ENCODE measurements around the gene TXNRD1.

Gene TXNRD1

DNA sequence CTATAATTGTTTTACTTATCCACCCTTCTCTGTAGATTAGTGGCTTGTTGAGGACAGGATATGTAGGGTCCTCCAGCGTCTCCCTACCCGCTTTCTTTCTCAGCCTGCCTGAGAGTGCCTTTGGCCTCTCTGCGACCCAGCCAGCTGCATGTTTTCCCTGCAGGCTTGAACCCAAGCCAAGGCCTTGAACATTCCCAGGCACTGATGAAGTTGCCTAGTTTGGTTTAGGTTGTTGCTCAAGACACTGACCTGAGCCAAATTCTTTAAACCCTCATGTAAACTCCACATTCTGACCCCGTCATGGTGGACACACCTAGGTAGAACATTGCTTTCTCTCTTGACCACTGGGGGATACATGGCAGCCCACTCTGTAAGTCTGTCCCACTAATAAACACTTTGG is 33.4 kb upstream of the TXNRD1 start:
- TF ChIP-seq GATA1 (IDR thresholded peaks at IDR 0.05; ENCODE audit: low read depth, low read length) (no peak), POLR2A (IDR thresholded peaks at IDR 0.05; ENCODE audit: low read length) (no peak)
- DNase-seq = no peak

DNA sequence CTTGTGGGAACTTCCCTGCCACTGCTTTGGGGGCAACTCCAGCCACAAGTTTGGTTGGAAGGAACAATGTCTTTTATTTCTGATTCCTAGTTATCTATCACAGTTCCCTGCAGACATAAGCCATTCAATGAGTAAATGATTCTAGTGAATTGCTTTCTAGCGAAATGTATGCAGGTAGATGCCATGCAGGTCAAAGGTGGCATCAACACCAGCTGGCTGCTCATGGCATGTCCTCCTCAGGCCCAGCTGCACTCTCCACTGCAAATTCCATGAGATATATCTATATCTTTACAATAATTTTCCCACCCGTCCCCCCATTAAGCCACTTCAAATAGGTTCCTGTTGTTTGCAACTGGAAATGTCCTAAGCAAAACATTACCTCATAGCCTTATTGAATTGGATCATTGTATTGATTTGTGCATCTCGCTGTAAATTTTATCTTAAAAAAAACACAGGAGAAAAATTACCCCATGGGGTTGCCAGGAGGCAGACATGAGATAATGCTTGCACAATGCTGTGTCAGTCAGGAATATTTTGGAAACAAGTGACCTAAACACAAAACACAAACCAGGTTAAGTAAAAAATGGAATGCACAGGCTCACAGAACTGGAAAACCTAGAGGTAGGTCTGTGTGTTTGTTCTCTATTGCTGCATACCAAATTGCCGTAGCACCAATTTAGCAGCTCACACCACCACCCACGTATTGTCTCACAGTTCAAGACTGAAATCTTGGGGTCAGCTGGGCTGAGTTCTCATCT is 32.8 kb upstream of the TXNRD1 start:
- TF ChIP-seq POLR2A (IDR thresholded peaks at IDR 0.05; ENCODE audit: low read length) = no peak
- TF ChIP-seq GATA1 (IDR thresholded peaks at IDR 0.05; ENCODE audit: low read depth, low read length) = no peak

DNA sequence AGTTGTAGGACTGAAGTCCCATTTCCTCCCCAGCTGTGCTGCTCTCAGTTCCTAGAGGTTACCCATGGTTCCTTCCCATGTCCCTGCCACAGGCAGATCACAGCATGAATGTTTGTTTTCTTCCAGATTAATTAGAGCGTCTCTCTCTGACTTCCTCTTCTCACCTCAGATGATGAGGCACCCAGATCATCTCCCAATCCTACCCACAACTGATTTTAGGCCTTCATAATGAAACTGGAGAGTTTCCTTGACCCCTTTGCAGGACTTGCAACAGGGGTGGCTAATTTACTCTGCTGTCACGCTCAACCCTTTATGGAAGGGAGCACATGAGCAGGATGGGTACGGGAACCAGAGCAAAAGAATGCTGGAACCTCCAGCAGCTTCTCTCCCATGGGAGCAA is 32.1 kb upstream of the TXNRD1 start:
- TF ChIP-seq GATA1 (IDR thresholded peaks at IDR 0.05; ENCODE audit: low read depth, low read length) (no peak), POLR2A (IDR thresholded peaks at IDR 0.05; ENCODE audit: low read length) (no peak)
- no peak for DNase-seq

More for the DNA sequence above, 32.8 kb upstream of the TXNRD1 start:
- no peak for DNase-seq

DNA sequence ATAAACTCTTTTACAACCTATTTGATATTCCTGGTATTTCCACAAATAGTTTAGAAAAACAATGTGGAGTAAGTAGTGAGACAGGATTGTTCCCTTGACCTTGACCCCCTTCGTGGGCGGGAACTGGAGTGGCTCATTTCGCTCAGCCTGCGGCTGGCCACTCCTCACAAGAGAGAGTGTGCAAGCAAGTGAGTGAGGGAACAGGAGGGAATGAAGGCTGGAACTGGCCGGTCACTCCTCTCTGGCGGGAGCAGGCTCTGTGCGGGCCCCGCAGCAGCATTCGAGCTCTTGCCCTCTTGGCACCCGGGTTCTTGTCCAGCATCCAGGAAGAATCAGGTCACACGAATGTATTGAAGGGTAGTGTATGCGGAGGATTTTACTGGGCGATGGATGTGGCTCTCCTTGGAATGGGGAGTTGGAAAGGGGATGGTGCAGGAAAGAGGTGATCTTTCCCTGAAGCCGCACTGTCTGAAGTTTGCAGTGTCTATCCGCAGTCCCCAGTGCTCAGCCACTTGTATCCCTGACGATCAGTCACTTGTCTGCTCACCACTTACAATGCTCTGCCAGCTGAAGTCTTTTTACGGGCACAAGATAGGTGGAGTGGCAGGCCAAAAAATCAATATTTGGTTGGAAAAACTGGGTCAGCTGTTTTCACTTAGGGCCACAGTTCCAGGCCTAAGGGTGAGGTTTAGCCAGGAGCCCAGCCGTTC is 28.0 kb upstream of the TXNRD1 start:
- TF ChIP-seq POLR2A (IDR thresholded peaks at IDR 0.05; ENCODE audit: low read length) (no peak), GATA1 (IDR thresholded peaks at IDR 0.05; ENCODE audit: low read depth, low read length) (no peak)
- DNase-seq = no peak

DNA sequence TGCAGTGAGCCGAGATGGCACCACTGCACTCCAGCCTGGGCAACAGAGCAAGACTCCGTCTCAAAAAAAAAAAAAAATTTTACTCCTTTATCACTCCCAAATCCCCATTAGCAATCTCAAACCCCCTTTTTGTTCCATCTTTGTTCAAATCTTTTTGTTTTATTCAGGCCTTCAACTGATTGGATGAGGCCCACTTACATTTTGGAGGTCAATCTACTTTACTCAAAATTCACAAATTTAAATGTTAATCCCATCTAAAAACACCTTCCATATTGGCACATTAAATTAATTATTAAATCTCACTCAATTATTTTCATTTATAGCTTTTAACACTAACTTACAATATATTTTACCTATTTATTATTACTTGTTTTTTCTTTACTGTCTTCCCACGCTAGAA is 27.0 kb upstream of the TXNRD1 start:
- no peak for TF ChIP-seq POLR2A (IDR thresholded peaks at IDR 0.05; ENCODE audit: low read length)
- no peak for TF ChIP-seq GATA1 (IDR thresholded peaks at IDR 0.05; ENCODE audit: low read depth, low read length)
- no peak for DNase-seq

GRCh38 chr12:104189915-104190555 is 25.5 kb upstream of the TXNRD1 start:
- no peak for DNase-seq
- TF ChIP-seq POLR2A (IDR thresholded peaks at IDR 0.05; ENCODE audit: low read length) (no peak), GATA1 (IDR thresholded peaks at IDR 0.05; ENCODE audit: low read depth, low read length) (no peak)

DNA sequence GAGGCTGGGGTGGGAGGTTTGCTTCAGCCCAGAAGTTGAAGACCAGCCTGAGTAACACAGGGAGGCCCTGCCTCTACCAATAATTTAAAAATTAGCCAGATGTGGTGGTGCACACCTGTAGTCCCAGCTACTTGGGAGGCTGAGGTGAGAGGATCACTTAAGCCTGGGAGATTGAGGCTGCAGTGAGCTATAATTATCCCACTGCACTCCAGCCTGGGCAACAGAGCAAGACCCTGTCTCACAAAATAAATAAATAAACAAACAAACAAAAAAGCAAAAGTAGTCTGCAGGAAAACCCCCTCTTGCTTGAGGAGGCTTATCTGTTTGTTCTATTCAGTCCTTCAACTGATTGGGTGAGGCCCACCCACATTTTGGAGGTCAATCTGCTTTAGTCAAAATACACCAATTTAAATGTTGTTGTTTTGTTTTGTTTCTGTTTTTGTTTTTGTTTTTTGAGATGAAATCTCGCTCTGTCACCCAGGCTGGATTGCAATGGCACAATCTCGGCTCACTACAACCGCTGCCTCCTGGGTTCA is 24.9 kb upstream of the TXNRD1 start:
- DNase-seq = no peak
- TF ChIP-seq GATA1 (IDR thresholded peaks at IDR 0.05; ENCODE audit: low read depth, low read length) (no peak), POLR2A (IDR thresholded peaks at IDR 0.05; ENCODE audit: low read length) (no peak)

DNA sequence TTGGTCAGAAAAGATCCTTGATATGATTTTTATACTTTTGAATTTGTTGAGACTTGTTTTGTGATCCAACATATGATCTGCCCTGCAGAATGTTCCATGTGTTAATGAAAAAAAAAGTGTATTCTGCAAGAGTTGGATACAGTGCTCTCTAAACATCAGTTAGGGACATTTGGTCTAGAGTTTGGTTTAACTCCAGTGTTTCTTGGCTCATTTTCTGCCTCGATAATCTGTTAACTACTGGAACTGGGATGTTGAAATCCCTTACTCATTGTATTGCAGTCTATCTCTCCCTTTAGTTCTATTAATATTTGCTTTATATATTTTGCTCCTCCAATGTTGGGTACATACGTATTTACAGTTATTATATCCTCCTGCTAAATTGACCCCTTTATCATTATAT is 18.3 kb upstream of the TXNRD1 start:
- DNase-seq = no peak
- TF ChIP-seq POLR2A (IDR thresholded peaks at IDR 0.05; ENCODE audit: low read length) (no peak), GATA1 (IDR thresholded peaks at IDR 0.05; ENCODE audit: low read depth, low read length) (no peak)

DNA sequence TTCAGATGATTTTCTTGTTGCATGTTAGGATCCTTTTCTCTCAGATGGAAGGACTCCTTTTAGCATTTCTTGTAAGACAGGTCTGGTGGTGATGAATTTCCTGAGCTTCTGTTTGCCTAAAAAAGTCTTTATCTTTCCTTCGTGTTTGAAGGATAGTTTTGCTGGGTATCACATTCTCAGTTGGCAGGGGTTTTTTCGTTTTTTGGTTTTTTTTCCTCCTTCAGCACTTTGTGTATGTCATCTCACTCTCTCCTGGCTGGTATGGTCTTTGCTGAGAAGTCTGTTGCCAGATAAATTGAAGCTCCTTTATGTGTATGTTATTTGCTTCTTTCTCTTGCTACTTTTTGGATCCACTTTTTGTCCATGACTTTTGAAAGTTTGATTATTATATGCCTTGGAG is 15.6 kb upstream of the TXNRD1 start:
- no peak for DNase-seq
- TF ChIP-seq GATA1 (IDR thresholded peaks at IDR 0.05; ENCODE audit: low read depth, low read length) = no peak

- TF ChIP-seq POLR2A (IDR thresholded peaks at IDR 0.05; ENCODE audit: low read length) (no peak), GATA1 (IDR thresholded peaks at IDR 0.05; ENCODE audit: low read depth, low read length) (no peak)
- DNase-seq = peak; percentile 58 to 75
These were observed 14.2 kb upstream of the TXNRD1 start for GRCh38 chr12:104201238-104202001.

DNA sequence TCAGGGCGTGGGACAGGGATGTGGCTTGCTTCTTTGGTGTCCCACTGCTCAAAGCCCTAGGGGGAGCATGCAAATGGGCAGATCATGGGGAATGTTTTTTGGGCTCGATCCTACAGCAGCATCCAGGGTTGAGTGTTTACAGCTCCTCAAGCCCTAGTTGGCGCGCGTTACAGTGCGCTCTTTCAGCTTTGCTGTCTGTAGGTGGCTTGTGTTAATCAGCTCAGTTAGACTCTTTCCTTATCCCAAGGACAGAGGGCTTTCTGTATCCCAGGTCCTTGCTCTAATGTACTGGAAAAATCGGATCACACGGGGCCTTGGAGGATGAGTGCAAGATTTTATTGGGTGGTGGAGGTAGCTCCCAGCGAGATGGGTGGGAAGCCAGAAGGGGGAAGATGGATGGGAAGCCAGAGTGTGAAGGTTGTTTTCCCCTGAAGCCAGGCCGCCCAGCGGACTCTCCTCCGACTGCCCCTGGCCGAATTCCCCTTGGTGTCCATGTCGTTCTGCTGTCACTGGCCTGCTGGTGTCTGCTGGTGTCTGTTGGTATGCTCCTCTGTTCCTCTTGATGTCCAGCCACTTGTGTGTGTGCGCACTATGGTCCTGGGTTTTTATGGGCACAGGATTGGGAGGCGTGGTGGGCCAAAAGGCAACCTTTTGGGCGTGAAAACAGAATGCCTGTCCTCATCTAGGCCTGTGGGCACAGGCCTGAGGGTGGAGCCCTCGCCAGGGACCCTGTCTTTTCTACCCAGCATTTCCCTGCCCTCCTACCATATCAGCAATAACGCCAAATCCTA is 10.7 kb upstream of the TXNRD1 start:
- no peak for TF ChIP-seq POLR2A (IDR thresholded peaks at IDR 0.05; ENCODE audit: low read length)
- TF ChIP-seq GATA1 (IDR thresholded peaks at IDR 0.05; ENCODE audit: low read depth, low read length) = no peak
- DNase-seq = no peak

DNA sequence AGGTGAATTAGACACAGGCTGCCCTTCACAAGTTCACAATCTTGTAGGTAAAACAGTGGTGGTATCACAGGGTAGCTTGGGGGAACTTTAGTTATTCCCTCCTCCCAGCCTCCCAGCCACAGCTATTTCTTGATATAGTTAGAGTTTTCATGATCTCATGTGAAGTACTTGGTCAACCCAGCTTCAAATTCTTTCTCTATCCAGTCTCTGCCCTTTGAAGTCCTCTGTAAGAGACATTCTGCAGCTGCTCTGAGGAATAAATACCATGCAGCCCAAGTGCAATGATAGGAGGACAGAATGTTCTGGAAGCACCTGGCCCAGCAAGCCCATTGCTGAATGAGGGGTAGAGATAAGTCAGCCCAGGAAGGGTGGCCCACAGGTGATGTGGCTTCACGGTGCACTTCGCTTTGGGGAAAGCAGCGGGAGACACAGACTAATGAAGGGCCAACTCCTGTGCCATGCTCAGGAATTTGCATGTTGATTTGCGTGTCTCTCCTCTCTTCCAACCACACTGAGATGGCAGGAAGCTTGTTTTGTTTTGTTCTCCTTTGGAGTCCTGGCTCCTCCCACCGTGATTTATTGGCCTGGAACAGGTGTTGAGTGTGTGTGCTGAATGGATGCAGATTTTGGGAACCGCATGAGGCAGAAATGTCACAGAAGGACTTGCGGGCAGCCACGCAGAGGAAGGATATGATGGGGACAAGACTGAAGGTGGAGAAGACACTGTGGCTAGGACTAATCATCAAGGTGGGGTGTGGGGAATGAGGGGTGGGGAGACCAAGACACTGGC is 8.0 kb upstream of the TXNRD1 start:
- DNase-seq = no peak
- TF ChIP-seq GATA1 (IDR thresholded peaks at IDR 0.05; ENCODE audit: low read depth, low read length) = no peak
- no peak for TF ChIP-seq POLR2A (IDR thresholded peaks at IDR 0.05; ENCODE audit: low read length)

All from erythroblast (primary cell).